Peyer's patch (tissue), 4 donors: ENCODE data around the gene PLB1.

Source experiments
- CTCF ChIP-seq, 6 experiments: fragments of 450-650 bp in 4 of 6; fragments of 200-600 bp in 2 of 6; sonication (generic) in 1 of 6; IDR thresholded peaks; one replicate each; pipeline ENCODE4 v1.5.1; 2017 to 2019; ENCODE audit warnings: antibody characterized with exemption in 6 of 6, mild to moderate bottlenecking in 3 of 6, moderate library complexity in 1 of 6
- POLR2A ChIP-seq, 2 donors: fragments of 450-650 bp; IDR thresholded peaks; one replicate each; pipeline ENCODE4 v1.5.1; 2017; ENCODE audit warnings: antibody characterized with exemption in 2 of 2, mild to moderate bottlenecking in 2 of 2, moderate library complexity in 2 of 2

DNA sequence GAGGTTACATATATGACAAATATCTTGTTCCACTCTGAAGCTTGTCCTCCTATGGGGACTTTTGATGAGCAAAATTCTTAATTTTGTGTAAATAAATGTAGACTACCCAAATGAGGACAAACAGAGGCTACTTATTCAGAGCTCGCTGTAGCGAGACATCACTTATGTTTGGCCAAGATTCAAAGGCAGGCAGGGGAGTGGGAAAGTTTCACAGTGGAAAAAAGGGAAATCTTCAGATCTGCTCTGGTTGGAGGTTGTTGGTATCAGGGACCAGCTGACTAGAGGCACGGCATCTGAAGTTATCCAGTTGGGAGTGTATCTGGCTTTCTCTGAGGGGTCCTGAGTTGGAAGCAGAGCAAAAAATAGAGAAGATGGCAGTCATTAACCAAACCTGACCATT lies 1.3 kb downstream of the PLB1 start:
- TF ChIP-seq CTCF (IDR thresholded peaks at IDR 0.05) (no peak), POLR2A (IDR thresholded peaks at IDR 0.05) (no peak)
